ENCODE results near the gene TTC39B. TPM values are rescaled to one million over a fixed set of nuclear protein-coding genes. Genes with fewer than 3 reads are reported as not detected.
A peak's percentile ranks its signal among the peaks of the same experiment; 100 is the strongest.

TTC39B gene
- total RNA-seq, 1 experiment from 2014 or later, result 8.0 TPM

DNA sequence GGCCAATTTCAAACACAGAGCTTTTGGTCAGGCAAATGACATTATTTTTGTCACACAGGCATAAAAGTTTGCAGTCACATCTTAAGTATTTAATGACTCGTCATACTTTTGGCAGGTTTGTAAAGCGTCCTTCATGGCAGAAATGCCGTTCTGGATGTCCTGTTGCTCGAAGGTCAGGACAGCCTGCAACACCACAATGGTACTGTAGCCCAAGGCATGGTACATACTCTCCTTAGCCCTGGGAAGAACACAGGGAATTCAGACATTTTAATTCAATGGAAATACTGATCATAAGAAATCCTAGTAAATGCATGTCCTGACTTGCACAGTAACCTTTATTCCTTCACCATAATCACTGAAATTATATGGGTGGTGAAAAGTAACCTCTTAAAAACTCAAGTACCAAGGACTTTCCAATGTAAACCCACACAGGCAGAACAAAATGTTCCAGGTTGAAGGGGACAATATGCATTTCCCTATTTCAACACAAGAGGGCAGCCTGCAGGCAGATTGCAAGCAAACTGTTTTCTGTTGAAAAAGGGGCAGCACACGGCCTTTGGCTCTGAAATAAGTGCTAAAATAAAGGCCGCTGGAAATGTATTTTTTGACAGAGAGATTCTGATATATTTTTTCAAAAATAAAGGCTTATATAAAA is 95.7 kb downstream of the TTC39B start:
- in situ Hi-C loops (cut with HindIII; ENCODE audit: low pct_unique_long_range_greater_than_20kb, low sequenced_read_pairs), result no loop called here
- peak; percentile 59 for DNase-seq (ENCODE audit: low read depth)

- in situ Hi-C loops (cut with HindIII; ENCODE audit: low pct_unique_long_range_greater_than_20kb, low sequenced_read_pairs), result no loop called here
- DNase-seq (ENCODE audit: low read depth), result no peak
Observed at GRCh38 chr9:15206903-15207696, 99.9 kb downstream of the TTC39B start.

- DNase-seq (ENCODE audit: low read depth), result no peak
- in situ Hi-C loops (cut with HindIII; ENCODE audit: low pct_unique_long_range_greater_than_20kb, low sequenced_read_pairs), result no loop called here
Observed at GRCh38 chr9:15205632-15206420, 101.2 kb downstream of the TTC39B start.

GRCh38 chr9:15203581-15203980 is 103.4 kb downstream of the TTC39B start:
- in situ Hi-C loops (cut with HindIII; ENCODE audit: low pct_unique_long_range_greater_than_20kb, low sequenced_read_pairs), result no loop called here

DNA sequence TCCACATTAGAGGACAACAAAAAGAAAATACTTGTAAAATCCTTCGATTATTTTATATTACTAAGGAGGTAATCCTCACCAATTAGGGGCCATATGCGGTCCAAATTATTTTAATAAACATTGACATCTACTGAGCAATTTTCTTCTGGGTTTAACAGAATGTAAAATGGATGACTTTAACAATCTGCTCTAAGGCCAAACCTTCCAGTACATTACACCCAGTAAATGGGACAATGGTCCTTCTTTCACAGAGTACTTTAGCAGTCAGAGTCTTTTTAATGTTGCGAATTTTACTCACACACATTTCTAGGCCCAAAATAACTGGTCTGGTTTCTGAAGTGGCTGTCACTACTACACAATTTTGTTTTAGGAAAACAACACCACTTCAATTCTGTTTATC is 106.9 kb downstream of the TTC39B start:
- DNase-seq (ENCODE audit: low read depth), result no peak
- in situ Hi-C loops (cut with HindIII; ENCODE audit: low pct_unique_long_range_greater_than_20kb, low sequenced_read_pairs), result no loop called here

More at GRCh38 chr9:15203581-15203980, 103.4 kb downstream of the TTC39B start:
- no peak for DNase-seq (ENCODE audit: low read depth)

DNA sequence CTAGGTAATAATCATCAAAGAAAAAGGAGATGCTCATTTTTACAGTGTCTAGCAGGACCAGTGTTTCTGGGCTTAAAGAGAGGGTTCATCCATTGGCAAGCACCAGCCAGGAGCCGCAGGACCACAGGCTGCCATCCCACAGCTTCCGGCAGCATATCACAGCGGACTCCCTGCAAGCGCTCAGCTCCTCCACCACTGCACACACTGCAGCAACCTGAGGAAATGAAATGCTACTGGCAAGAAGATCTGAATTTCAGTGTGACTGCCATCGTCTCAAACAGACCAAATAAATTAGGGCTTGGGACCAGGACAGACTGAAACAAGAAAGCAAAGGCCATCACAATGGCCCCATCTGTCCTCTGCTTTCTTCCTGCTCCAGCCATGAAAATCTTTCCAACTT is 114.2 kb downstream of the TTC39B start:
- in situ Hi-C loops (cut with HindIII; ENCODE audit: low pct_unique_long_range_greater_than_20kb, low sequenced_read_pairs), result no loop called here
- DNase-seq (ENCODE audit: low read depth), result no peak

- DNase-seq (ENCODE audit: low read depth), result no peak
- in situ Hi-C loops (cut with HindIII; ENCODE audit: low pct_unique_long_range_greater_than_20kb, low sequenced_read_pairs), result no loop called here
Observed at GRCh38 chr9:15191378-15191777, 115.6 kb downstream of the TTC39B start.

DNA sequence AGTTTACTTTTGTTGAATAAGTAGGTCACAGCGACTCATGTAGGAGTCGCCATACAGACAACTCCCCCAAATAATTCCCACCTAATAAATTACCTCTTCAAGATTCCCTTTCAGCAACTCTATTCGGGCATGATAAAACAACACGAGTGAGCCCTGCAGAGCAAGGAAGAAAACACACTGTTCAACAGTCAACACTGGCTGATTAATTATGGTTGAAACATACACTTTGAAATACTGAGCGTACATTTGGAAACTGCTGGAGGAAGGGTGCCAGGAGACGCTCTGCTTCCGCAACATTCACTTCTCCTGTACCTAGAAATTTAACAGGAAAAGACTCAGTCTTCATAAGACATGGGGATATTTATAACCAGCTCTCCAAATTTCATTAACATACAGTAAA is 117.5 kb downstream of the TTC39B start:
- in situ Hi-C loops (cut with HindIII; ENCODE audit: low pct_unique_long_range_greater_than_20kb, low sequenced_read_pairs), result no loop called here
- DNase-seq (ENCODE audit: low read depth), result no peak

DNA sequence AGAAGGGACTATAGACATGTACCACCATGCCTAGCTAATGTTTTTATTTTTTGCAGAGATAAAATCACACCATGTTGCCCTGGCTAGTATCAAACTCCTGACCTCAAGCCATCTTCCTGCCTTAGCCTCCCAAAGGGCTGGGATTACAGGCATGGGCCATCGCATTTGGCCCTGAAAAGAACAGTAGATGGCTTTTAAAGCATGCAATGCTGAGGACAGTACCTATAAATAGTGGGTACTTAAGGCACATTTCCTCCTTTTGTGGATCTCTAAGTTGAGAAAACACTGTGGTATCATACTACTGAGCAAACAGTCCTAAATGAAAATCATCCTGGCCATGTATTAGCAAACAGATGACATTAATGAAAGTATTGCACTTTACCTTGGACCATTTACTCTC is 119.4 kb downstream of the TTC39B start:
- DNase-seq (ENCODE audit: low read depth), result no peak
- in situ Hi-C loops (cut with HindIII; ENCODE audit: low pct_unique_long_range_greater_than_20kb, low sequenced_read_pairs), result no loop called here

DNA sequence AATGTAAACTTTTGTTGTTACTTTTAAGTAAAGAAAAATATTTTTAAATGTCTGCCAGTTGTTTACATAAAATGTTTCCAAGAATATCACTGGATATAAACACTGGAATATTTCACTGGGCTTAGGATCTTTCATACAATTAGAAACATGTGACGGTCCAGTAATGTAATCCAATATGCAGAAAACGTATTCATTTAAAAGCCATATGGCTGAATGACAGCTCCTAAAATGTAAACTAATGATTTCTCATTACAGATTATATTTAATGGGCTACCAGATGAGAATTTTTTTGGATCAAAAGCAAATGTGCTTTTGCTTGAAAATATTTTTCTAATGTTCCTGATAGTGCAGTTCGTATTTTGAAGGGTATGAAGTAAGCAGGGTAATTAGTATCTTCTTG is 124.3 kb downstream of the TTC39B start:
- no peak for DNase-seq (ENCODE audit: low read depth)
- in situ Hi-C loops (cut with HindIII; ENCODE audit: low pct_unique_long_range_greater_than_20kb, low sequenced_read_pairs), result no loop called here

DNA sequence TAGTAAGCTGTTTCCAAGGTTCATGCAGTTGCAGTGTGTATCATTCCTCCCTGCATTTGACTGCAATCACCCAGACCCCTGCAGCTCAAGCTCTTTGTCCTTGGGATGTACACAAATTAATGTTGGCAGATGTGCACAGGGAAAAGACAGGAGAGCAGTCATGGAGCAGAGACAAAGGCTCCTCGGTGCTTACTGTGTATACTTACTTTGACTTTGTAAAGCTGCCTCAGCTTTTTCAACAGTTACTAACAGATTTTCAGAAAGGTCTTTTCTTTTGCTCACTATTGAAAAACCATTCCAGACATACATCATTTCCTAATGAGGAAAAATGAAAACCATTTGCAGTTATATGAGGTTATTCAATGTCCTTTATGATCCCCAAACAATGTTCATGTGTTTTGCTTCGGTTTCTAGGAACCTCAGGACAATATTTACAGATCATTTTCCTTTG is 124.9 kb downstream of the TTC39B start:
- DNase-seq (ENCODE audit: low read depth), result no peak
- in situ Hi-C loops (cut with HindIII; ENCODE audit: low pct_unique_long_range_greater_than_20kb, low sequenced_read_pairs), result no loop called here

DNA sequence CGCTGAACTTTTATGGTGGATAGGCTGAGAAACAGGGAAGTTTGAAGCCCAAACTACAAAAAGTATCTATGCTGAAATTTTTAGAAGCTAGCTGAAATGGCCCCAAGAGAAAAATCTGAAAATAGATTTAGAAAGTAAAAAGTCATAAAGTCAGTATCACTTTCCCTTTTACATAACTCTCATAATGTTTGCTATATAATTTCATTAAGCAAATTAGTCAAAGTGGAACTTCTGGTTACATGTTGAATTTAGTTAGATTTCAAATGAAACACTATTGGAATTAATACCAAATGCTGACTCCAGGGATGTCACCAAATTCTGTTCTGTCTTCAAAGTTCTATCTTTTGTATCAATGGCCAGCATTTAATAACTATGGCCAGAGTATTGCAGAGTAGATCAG is 126.9 kb downstream of the TTC39B start:
- in situ Hi-C loops (cut with HindIII; ENCODE audit: low pct_unique_long_range_greater_than_20kb, low sequenced_read_pairs), result no loop called here
- DNase-seq (ENCODE audit: low read depth), result no peak

DNA sequence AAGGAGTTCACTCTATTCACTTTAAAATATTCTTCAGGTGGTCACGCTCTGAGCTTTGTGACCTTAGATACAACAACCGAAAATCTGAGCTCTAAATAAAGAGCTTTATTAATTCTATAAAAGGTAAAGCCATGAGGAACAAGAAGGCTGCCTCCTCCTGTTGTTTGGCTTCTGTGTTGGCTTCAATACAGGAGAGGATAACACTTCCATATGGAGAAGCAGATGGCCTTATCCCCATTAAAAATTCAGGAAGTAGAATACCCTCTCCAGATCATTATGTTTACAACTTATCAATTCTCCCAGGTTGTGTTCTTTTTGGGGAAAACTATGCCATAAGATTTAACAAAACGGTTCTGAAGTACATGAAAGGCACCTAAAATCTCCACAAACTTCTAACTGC is 128.4 kb downstream of the TTC39B start:
- in situ Hi-C loops (cut with HindIII; ENCODE audit: low pct_unique_long_range_greater_than_20kb, low sequenced_read_pairs), result no loop called here

GRCh38 chr9:15176836-15177235 is 130.2 kb downstream of the TTC39B start:
- in situ Hi-C loops (cut with HindIII; ENCODE audit: low pct_unique_long_range_greater_than_20kb, low sequenced_read_pairs), result no loop called here
- no peak for DNase-seq (ENCODE audit: low read depth)

More for the DNA sequence above, 128.4 kb downstream of the TTC39B start:
- no peak for DNase-seq (ENCODE audit: low read depth)

DNA sequence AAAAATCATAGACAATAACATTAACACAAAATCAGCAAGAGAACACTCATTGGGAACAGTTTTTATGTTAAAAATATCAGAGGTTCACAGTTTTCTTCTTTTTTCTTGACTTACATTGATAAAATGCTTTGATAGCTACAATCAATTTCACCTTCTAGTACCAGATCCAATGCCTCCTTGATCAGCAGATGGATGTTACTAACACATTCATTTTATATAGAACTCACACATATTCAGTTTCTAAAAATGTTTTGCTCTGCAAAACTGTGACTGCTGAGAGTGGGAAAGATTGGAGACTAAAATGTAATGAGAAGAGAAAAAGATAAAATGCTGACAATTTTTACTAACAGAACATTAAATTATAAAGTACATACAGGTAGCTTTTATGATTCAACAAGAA is 143.1 kb downstream of the TTC39B start:
- in situ Hi-C loops (cut with HindIII; ENCODE audit: low pct_unique_long_range_greater_than_20kb, low sequenced_read_pairs), result no loop called here
- no peak for DNase-seq (ENCODE audit: low read depth)

- in situ Hi-C loops (cut with HindIII; ENCODE audit: low pct_unique_long_range_greater_than_20kb, low sequenced_read_pairs), result no loop called here
- no peak for DNase-seq (ENCODE audit: low read depth)
Observed at GRCh38 chr9:15161753-15162152, 145.3 kb downstream of the TTC39B start.

DNA sequence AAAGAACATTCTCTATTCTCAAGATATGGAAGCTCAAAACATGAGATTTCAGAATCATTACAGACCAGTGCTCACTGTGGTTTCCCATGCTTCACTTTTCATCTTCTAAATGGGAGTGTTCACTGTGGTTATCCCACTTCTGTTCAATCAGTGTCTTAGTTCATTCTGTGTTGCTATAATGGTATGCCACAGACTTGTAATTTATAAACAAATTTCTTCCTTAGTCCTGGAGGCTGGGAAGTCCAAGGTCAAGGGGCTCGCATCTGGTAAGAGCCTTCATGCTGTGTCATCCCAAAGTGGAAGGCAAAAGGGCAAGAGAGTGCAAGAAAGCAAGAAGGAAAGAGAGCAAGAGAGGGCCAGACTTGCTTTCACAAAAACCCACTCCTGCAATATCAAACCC is 146.3 kb downstream of the TTC39B start:
- DNase-seq (ENCODE audit: low read depth), result no peak

GRCh38 chr9:15158064-15158463 is 149.0 kb downstream of the TTC39B start:
- DNase-seq (ENCODE audit: low read depth), result no peak
- in situ Hi-C loops (cut with HindIII; ENCODE audit: low pct_unique_long_range_greater_than_20kb, low sequenced_read_pairs), result no loop called here

More for the DNA sequence above, 146.3 kb downstream of the TTC39B start:
- in situ Hi-C loops (cut with HindIII; ENCODE audit: low pct_unique_long_range_greater_than_20kb, low sequenced_read_pairs), result no loop called here

GRCh38 chr9:15157381-15157780 is 149.6 kb downstream of the TTC39B start:
- DNase-seq (ENCODE audit: low read depth), result no peak
- in situ Hi-C loops (cut with HindIII; ENCODE audit: low pct_unique_long_range_greater_than_20kb, low sequenced_read_pairs), result no loop called here
